ENCODE results near the gene ASPSCR1. TPM values are rescaled to one million over a fixed set of nuclear protein-coding genes. Genes with fewer than 3 reads are reported as not detected.

The ASPSCR1 gene
- total and polyA plus RNA-seq, 2 of the 13 experiments (the other 11 are each of a cell fraction or from before 2014, with no cell fraction given), result 274 to 314 TPM

DNA sequence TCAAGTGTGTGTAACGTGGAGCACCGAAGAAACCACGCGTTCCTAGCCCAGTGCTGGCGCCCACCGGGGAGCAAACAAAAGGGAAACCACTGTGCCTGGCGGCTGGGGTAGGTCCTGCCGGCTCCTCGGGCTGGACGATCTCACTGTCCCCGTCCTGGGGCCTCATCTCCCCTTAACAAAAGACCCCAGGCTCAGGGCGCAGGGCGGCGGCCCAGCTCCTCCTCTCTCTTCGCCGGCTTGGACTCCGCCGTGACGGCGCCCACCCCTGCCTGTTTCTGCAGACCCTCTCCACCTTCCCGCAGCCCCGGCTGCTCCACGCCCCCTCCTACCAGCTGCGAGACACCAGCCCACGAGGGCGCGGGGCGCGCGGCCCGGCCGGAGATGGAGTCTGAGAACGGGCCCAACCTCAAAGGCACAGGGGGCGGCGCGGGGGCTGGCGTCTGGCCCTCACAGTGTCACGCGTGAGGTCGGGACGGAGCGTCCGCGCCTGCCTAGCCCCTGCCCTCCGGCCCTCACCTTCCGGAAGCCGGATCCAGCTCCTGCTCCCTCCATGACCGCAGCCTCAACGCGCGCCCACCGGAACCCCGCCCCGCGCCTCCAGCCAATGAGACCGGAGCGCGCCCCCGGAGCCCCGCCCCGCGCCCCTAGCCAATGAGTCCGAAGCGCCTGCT lies 45.0 kb downstream of the ASPSCR1 start, which contains the start of gene CENPX (continued):
- TF ChIP-seq REPIN1 (CRISPR knock-in tag; IDR thresholded peaks at IDR 0.05; ENCODE audit: borderline replicate concordance, low read depth), result peak; percentile 66; the same call in 1 of the 2 replicates
- TF ChIP-seq ARID2 (CRISPR knock-in tag; IDR thresholded peaks at IDR 0.05; ENCODE audit: borderline replicate concordance), result 0 out of 2 replicates have a peak, but pooled peaks have one; percentile 72
- TF ChIP-seq, protein P1, sequence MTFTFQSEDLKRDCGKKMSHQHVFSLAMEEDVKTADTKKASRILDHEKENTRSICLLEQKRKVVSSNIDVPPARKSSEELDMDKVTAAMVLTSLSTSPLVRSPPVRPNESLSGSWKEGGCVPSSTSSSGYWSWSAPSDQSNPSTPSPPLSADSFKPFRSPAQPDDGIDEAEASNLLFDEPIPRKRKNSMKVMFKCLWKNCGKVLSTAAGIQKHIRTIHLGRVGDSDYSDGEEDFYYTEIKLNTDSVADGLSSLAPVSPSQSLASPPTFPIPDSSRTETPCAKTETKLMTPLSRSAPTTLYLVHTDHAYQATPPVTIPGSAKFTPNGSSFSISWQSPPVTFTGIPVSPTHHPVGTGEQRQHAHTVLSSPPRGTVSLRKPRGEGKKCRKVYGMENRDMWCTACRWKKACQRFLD (CRISPR knock-in tag; IDR thresholded peaks at IDR 0.05; ENCODE audit: borderline replicate concordance), result peak; percentile 75; the same call in 1 of the 2 replicates
- TF ChIP-seq, protein P2, sequence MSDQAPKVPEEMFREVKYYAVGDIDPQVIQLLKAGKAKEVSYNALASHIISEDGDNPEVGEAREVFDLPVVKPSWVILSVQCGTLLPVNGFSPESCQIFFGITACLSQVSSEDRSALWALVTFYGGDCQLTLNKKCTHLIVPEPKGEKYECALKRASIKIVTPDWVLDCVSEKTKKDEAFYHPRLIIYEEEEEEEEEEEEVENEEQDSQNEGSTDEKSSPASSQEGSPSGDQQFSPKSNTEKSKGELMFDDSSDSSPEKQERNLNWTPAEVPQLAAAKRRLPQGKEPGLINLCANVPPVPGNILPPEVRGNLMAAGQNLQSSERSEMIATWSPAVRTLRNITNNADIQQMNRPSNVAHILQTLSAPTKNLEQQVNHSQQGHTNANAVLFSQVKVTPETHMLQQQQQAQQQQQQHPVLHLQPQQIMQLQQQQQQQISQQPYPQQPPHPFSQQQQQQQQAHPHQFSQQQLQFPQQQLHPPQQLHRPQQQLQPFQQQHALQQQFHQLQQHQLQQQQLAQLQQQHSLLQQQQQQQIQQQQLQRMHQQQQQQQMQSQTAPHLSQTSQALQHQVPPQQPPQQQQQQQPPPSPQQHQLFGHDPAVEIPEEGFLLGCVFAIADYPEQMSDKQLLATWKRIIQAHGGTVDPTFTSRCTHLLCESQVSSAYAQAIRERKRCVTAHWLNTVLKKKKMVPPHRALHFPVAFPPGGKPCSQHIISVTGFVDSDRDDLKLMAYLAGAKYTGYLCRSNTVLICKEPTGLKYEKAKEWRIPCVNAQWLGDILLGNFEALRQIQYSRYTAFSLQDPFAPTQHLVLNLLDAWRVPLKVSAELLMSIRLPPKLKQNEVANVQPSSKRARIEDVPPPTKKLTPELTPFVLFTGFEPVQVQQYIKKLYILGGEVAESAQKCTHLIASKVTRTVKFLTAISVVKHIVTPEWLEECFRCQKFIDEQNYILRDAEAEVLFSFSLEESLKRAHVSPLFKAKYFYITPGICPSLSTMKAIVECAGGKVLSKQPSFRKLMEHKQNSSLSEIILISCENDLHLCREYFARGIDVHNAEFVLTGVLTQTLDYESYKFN (CRISPR knock-in tag; conservative IDR thresholded peaks at IDR 0.05), result peak; percentile 49; the same call in 1 of the 2 replicates
- TF ChIP-seq, protein P3, sequence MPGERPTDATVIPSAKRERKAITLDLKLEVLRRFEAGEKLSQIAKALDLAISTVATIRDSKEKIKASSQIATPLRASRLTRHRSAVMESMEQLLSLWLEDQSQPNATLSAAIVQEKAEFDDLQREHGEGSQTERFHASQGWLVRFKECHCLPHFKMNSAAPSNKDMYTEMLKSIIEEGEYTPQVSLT (CRISPR knock-in tag; IDR thresholded peaks at IDR 0.05; ENCODE audit: borderline replicate concordance, low read depth), result no peak
- no peak; the same call in 1 of the 2 replicates for TF ChIP-seq ZSCAN29 (CRISPR knock-in tag; conservative IDR thresholded peaks at IDR 0.05)
- peak; percentile 76 for TF ChIP-seq YY1 (IDR thresholded peaks at IDR 0.05; ENCODE audit: insufficient read depth, insufficient replicate concordance, low read depth, low read length)
- TF ChIP-seq, protein P4, sequence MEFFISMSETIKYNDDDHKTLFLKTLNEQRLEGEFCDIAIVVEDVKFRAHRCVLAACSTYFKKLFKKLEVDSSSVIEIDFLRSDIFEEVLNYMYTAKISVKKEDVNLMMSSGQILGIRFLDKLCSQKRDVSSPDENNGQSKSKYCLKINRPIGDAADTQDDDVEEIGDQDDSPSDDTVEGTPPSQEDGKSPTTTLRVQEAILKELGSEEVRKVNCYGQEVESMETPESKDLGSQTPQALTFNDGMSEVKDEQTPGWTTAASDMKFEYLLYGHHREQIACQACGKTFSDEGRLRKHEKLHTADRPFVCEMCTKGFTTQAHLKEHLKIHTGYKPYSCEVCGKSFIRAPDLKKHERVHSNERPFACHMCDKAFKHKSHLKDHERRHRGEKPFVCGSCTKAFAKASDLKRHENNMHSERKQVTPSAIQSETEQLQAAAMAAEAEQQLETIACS (CRISPR knock-in tag; IDR thresholded peaks at IDR 0.05), result peak; percentile 48
- TF ChIP-seq, protein P5, sequence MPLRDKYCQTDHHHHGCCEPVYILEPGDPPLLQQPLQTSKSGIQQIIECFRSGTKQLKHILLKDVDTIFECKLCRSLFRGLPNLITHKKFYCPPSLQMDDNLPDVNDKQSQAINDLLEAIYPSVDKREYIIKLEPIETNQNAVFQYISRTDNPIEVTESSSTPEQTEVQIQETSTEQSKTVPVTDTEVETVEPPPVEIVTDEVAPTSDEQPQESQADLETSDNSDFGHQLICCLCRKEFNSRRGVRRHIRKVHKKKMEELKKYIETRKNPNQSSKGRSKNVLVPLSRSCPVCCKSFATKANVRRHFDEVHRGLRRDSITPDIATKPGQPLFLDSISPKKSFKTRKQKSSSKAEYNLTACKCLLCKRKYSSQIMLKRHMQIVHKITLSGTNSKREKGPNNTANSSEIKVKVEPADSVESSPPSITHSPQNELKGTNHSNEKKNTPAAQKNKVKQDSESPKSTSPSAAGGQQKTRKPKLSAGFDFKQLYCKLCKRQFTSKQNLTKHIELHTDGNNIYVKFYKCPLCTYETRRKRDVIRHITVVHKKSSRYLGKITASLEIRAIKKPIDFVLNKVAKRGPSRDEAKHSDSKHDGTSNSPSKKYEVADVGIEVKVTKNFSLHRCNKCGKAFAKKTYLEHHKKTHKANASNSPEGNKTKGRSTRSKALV (CRISPR knock-in tag; IDR thresholded peaks at IDR 0.05), result no peak
- TF ChIP-seq, protein P6, sequence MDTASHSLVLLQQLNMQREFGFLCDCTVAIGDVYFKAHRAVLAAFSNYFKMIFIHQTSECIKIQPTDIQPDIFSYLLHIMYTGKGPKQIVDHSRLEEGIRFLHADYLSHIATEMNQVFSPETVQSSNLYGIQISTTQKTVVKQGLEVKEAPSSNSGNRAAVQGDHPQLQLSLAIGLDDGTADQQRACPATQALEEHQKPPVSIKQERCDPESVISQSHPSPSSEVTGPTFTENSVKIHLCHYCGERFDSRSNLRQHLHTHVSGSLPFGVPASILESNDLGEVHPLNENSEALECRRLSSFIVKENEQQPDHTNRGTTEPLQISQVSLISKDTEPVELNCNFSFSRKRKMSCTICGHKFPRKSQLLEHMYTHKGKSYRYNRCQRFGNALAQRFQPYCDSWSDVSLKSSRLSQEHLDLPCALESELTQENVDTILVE (CRISPR knock-in tag; IDR thresholded peaks at IDR 0.05), result 0 out of 2 replicates have a peak, but pooled peaks have one; percentile 28
